T-cell (primary cell): Measurements from ENCODE around the gene SST. TPM values are rescaled to one million over a fixed set of nuclear protein-coding genes. Genes with fewer than 3 reads are reported as not detected.

Experiments
- ATAC-seq, 4 experiments: fragments of 200-7000 bp in 3 of 4; fragments of 150-1000 bp in 1 of 4; cut with Tn5 transposase; replicated peaks in 1 of 4; 1 replicate in 3 of 4; 2 replicates in 1 of 4; pipeline ENCODE4 v1.10.0; 2021; ENCODE audit warnings: moderate library complexity in 3 of 4, mild to moderate bottlenecking in 2 of 4, moderate number of reproducible peaks in 1 of 4
- CTCF ChIA-PET, 2 donors: fragments of 300-600 bp; sonication (Branson Sonifier 250); formaldehyde crosslinking; loops; one replicate each; lab custom pipeline; 2022; ENCODE audit warnings: antibody characterized with exemption in 2 of 2; lab: Charles Lee
- POLR2A ChIA-PET, 2 donors: fragments of 300-600 bp; sonication (Branson Sonifier 250); formaldehyde crosslinking; loops; one replicate each; lab custom pipeline; 2022; ENCODE audit warnings: antibody characterized with exemption in 2 of 2; lab: Charles Lee
- DNase-seq, 35 experiments: peaks; one replicate each; pipeline versions ENCODE4 v3.0.0 to v3.0.0-alpha.2; 2013 to 2023
- H3K27ac ChIP-seq: one replicate; pipeline ENCODE4 v1.5.1; 2013; ENCODE audit warnings: low read length
- H3K27me3 ChIP-seq, 2 experiments: replicated peaks in 1 of 2; 1 replicate in 1 of 2; 2 replicates in 1 of 2; pipeline versions ENCODE4 v1.6.1 to v1.7.0; 2013; ENCODE audit warnings: low read length in 1 of 2, mixed read lengths in 1 of 2; ENCODE audit not compliant: control insufficient read depth in 2 of 2, insufficient read depth in 2 of 2; ENCODE audit errors: extremely low read depth in 1 of 2
- H3K36me3 ChIP-seq, 2 donors: 1 replicate in 1 of 2; 2 replicates in 1 of 2; pipeline versions ENCODE4 v1.6.1 to v1.7.0; 2013; ENCODE audit warnings: low read length in 1 of 2; ENCODE audit not compliant: control insufficient read depth in 2 of 2, insufficient read depth in 1 of 2; ENCODE audit errors: extremely low read depth in 1 of 2
- H3K4me1 ChIP-seq, 2 experiments: 1 replicate in 1 of 2; 2 replicates in 1 of 2; pipeline versions ENCODE4 v1.6.1 to v1.7.0; 2013; ENCODE audit warnings: low read length in 2 of 2, mixed read lengths in 1 of 2; ENCODE audit not compliant: insufficient read depth in 2 of 2, control insufficient read depth in 1 of 2; ENCODE audit errors: extremely low read depth in 1 of 2
- H3K4me3 ChIP-seq, 2 donors: 1 replicate in 1 of 2; 2 replicates in 1 of 2; pipeline versions ENCODE4 v1.5.1 to v1.7.0; 2013; ENCODE audit warnings: mild to moderate bottlenecking in 2 of 2, low read length in 1 of 2, moderate library complexity in 1 of 2; ENCODE audit not compliant: control insufficient read depth in 1 of 2; ENCODE audit errors: extremely low read depth in 1 of 2
- H3K9me3 ChIP-seq: 2 replicates; pipeline ENCODE4 v1.7.0; 2013
- H3K27ac Mint-ChIP-seq, 2 donors: one replicate each; pipeline ENCODE4 v1.8.0; 2020 to 2021; ENCODE audit warnings: mild to moderate bottlenecking in 2 of 2, mixed read lengths in 2 of 2
- H3K27me3 Mint-ChIP-seq, 2 donors: one replicate each; pipeline ENCODE4 v1.8.0; 2021 to 2022; ENCODE audit warnings: mixed read lengths in 2 of 2
- H3K36me3 Mint-ChIP-seq: one replicate; pipeline ENCODE4 v1.8.0; 2021; ENCODE audit warnings: mixed read lengths
- H3K4me1 Mint-ChIP-seq, 3 donors: one replicate each; pipeline ENCODE4 v1.8.0; 2020 to 2022; ENCODE audit warnings: mixed read lengths in 3 of 3, mild to moderate bottlenecking in 1 of 3
- H3K4me3 Mint-ChIP-seq, 3 donors: one replicate each; pipeline ENCODE4 v1.8.0; 2020 to 2022; ENCODE audit warnings: mild to moderate bottlenecking in 3 of 3, mixed read lengths in 3 of 3, moderate library complexity in 3 of 3
- H3K9me3 Mint-ChIP-seq, 3 donors: one replicate each; pipeline ENCODE4 v1.8.0; 2020 to 2022; ENCODE audit warnings: mixed read lengths in 3 of 3
- WGBS: methylation state at CpG from one replicate; pipeline ENCODE4 v1.1.5; 2013; ENCODE audit warnings: missing lambda C conversion rate; ENCODE audit not compliant: insufficient coverage; 5-methylcytosine and 5-hydroxymethylcytosine counted together
- total RNA-seq, 35 experiments: library from RNA in 6 of 35; stranded (reverse) in 6 of 35; fragments of 120-200 nt in 1 of 35; gene quantifications; one replicate each; pipeline versions ENCODE4 v1.2.1 to v1.2.4 and lab custom pipeline; 2013 to 2026

SST gene
- total RNA-seq, 5 donors from 2014 or later (not counting 1 experiment from before 2014, with no cell fraction given), result not detected

- Histone ChIP-seq H3K27me3 (peaks cover 0 to 22% of the 10 kb centered on the region in 2 experiments), H3K4me1 (no peaks in the 10 kb centered on the region), H3K36me3 (no peaks in the 10 kb centered on the region), H3K27ac (no peak overlapping the region), H3K4me3 (no peak overlapping the region), H3K9me3 (no peaks in the 10 kb centered on the region)
- ChIA-PET CTCF (interaction anchor here in 1 of 2 donors (0.6 kb wide), 1 partner anchor 382 kb away, joined by 3 read pairs; no protein-coding TSS in a partner anchor), POLR2A (interaction anchor here in 1 of 2 donors (0.6 kb wide), 1 partner anchor 1455 kb away, joined by 4 read pairs; no protein-coding TSS in a partner anchor)
- 88% methylated on average over 2 of the region's 2 CpGs for WGBS
- ATAC-seq (no peak), DNase-seq (no peak)
- Mint-ChIP-seq H3K4me1 (no peaks in the 10 kb centered on the region), H3K36me3 (no peaks in the 10 kb centered on the region), H3K27ac (no peak overlapping the region), H3K27me3 (peaks cover 12 to 17% of the 10 kb centered on the region in 2 donors), H3K9me3 (no peaks in the 10 kb centered on the region), H3K4me3 (no peak overlapping the region)
These were observed 30.1 kb upstream of the SST start for GRCh38 chr3:187700249-187700648.

DNA sequence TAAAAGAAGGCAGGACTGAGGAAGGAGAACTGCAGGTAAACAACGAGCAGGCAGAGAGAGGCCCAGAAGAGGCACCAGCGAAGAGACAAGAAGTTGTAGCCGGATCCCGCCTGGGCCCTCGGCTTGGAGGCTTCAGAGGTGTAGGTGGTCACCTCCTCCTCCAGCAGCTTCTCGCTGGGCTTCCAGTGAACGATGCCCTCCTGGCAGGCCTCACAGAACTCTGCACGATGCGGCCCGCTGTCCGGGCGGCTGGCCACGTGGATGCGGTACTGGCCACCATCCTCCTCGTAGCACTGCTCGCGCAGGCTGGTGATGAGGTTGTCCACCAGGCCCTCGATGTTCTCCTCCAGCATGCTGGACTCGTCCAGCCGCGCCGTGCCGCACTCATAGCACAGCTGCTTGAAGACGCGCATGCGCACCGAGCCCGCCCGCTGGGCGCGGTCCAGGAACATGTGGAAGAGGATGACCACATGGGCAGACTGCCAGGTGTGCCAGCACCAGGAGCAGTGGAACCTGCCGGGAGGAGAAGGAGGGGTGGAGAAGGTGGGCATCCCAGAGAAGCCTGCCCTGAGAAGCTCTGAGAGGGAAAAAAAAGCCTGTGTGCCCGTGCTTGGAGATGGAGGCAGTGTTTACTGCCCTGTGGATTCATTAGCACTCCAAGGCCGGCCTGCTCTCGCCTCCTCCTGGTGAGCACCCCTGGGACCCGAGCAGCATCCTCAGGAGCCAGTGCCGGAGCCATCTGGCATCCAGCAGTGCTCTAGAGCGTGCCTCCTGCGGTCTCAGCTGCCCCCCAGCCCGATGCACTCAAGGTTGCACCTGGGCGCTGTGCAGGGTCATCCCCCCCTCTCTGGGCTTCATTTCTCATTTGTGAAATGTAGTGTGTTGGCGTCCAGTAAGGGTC lies 28.6 kb upstream of the SST start:
- peaks cover 24 to 26% of the 10 kb centered on the region in 2 donors for H3K27me3 Mint-ChIP-seq
- WGBS, result 89% methylated on average over 29 of the region's 42 CpGs
- H3K36me3 Mint-ChIP-seq, result no peaks in the 10 kb centered on the region
- no peak for DNase-seq
- H3K27ac Mint-ChIP-seq, result no peak overlapping the region
- Histone ChIP-seq H3K27me3 (peaks cover 0 to 25% of the 10 kb centered on the region in 2 experiments), H3K27ac (no peak overlapping the region), H3K4me3 (no peak overlapping the region), H3K4me1 (no peaks in the 10 kb centered on the region), H3K9me3 (no peaks in the 10 kb centered on the region), H3K36me3 (no peaks in the 10 kb centered on the region)
- ATAC-seq, result no peak
- ChIA-PET CTCF (no interaction called here), POLR2A (no interaction called here)
- H3K4me1 Mint-ChIP-seq, result no peaks in the 10 kb centered on the region
- no peak overlapping the region for H3K4me3 Mint-ChIP-seq
- no peaks in the 10 kb centered on the region for H3K9me3 Mint-ChIP-seq

GRCh38 chr3:187696021-187696420 lies 25.8 kb upstream of the SST start:
- Histone ChIP-seq H3K36me3 (no peaks in the 10 kb centered on the region), H3K27ac (no peak overlapping the region), H3K4me1 (no peaks in the 10 kb centered on the region), H3K4me3 (no peak overlapping the region), H3K9me3 (no peaks in the 10 kb centered on the region), H3K27me3 (peaks cover 0 to 25% of the 10 kb centered on the region in 2 experiments)
- WGBS, result no CpG with 5 or more reads among the region's 4 CpGs
- ATAC-seq, result no peak
- CTCF ChIA-PET, result no interaction called here
- no peak overlapping the region for H3K27ac Mint-ChIP-seq
- peaks cover 34 to 37% of the 10 kb centered on the region in 2 donors for H3K27me3 Mint-ChIP-seq
- H3K4me3 Mint-ChIP-seq, result no peak overlapping the region
- H3K9me3 Mint-ChIP-seq, result no peaks in the 10 kb centered on the region
- H3K36me3 Mint-ChIP-seq, result no peaks in the 10 kb centered on the region
- POLR2A ChIA-PET, result no interaction called here
- no peak for DNase-seq
- H3K4me1 Mint-ChIP-seq, result no peaks in the 10 kb centered on the region

GRCh38 chr3:187695449-187695848 lies 25.3 kb upstream of the SST start:
- Histone ChIP-seq H3K36me3 (no peaks in the 10 kb centered on the region), H3K4me3 (no peak overlapping the region), H3K9me3 (no peaks in the 10 kb centered on the region), H3K27me3 (peaks cover 0 to 25% of the 10 kb centered on the region in 2 experiments), H3K27ac (no peak overlapping the region), H3K4me1 (no peaks in the 10 kb centered on the region)
- POLR2A ChIA-PET, result no interaction called here
- ATAC-seq, result no peak
- H3K9me3 Mint-ChIP-seq, result no peaks in the 10 kb centered on the region
- no peak overlapping the region for H3K27ac Mint-ChIP-seq
- CTCF ChIA-PET, result interaction anchor here in 1 of 2 donors (0.7 kb wide), 1 partner anchor 1962 kb away, joined by 3 read pairs; no protein-coding TSS in a partner anchor
- no peaks in the 10 kb centered on the region for H3K36me3 Mint-ChIP-seq
- WGBS, result 77% methylated on average over 4 of the region's 4 CpGs
- DNase-seq, result no peak
- no peaks in the 10 kb centered on the region for H3K4me1 Mint-ChIP-seq
- H3K27me3 Mint-ChIP-seq, result peaks cover 37 to 40% of the 10 kb centered on the region in 2 donors
- H3K4me3 Mint-ChIP-seq, result no peak overlapping the region

DNA sequence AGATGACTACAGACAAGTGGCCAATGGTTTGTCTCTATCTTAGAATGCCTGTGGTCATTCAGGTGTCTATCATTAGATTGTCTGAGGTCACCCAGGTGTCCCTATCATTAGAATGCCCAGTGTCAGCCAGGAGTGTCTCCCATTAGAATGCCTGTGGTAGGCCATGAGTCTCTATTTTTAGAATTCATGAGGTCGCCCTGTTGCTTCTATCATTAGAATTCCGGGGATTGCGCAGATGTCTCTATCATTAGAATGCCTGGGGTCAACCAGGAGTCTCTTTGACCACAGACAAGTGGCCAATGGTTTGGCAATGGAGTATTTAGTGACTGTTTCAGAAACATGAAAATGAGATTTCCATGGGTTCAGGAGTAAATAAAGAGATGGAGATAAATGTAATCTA lies 24.6 kb upstream of the SST start:
- H3K9me3 ChIP-seq, result no peaks in the 10 kb centered on the region
- Mint-ChIP-seq H3K4me1 (no peaks in the 10 kb centered on the region), H3K27me3 (peaks cover 37 to 40% of the 10 kb centered on the region in 2 donors), H3K36me3 (no peaks in the 10 kb centered on the region), H3K4me3 (no peak overlapping the region), H3K27ac (no peak overlapping the region), H3K9me3 (no peaks in the 10 kb centered on the region)
- no peak overlapping the region for H3K27ac ChIP-seq
- POLR2A ChIA-PET, result no interaction called here
- ATAC-seq (no peak), DNase-seq (no peak)
- H3K36me3 ChIP-seq, result no peaks in the 10 kb centered on the region
- no peaks in the 10 kb centered on the region for H3K4me1 ChIP-seq
- peaks cover 0 to 20% of the 10 kb centered on the region in 2 experiments for H3K27me3 ChIP-seq
- CTCF ChIA-PET, result interaction anchor here in 1 of 2 donors (0.7 kb wide), 1 partner anchor 1963 kb away, joined by 3 read pairs; no protein-coding TSS in a partner anchor
- H3K4me3 ChIP-seq, result no peak overlapping the region
- WGBS, result 81% methylated on average over 3 of the region's 3 CpGs

- Mint-ChIP-seq H3K27ac (no peak overlapping the region), H3K36me3 (no peaks in the 10 kb centered on the region), H3K9me3 (no peaks in the 10 kb centered on the region), H3K4me3 (no peak overlapping the region), H3K27me3 (peaks cover 43 to 44% of the 10 kb centered on the region in 2 donors), H3K4me1 (no peaks in the 10 kb centered on the region)
- Histone ChIP-seq H3K27ac (no peak overlapping the region), H3K4me1 (no peaks in the 10 kb centered on the region), H3K4me3 (no peak overlapping the region), H3K27me3 (peaks cover 0 to 11% of the 10 kb centered on the region in 2 experiments), H3K36me3 (no peaks in the 10 kb centered on the region), H3K9me3 (no peaks in the 10 kb centered on the region)
- DNase-seq (no peak), ATAC-seq (no peak)
- WGBS, result no CpG with 5 or more reads among the region's 1 CpG
- ChIA-PET CTCF (interaction anchor here in 1 of 2 donors (1.8 kb wide), 1 partner anchor 374 kb away, joined by 4 read pairs; no protein-coding TSS in a partner anchor), POLR2A (no interaction called here)
These were observed 23.2 kb upstream of the SST start for GRCh38 chr3:187693431-187693830.
